ENCODE data around the gene SLC30A7. TPM values are rescaled to one million over a fixed set of nuclear protein-coding genes. Genes with fewer than 3 reads are reported as not detected.

The SLC30A7 gene
- total and polyA plus RNA-seq, 7 donors: 1.0 to 5.7 (median 4.8) TPM

- ATAC-seq: no peak
- H3K4me1 ChIP-seq: no peaks in the 10 kb centered on the region
- H3K9me3 ChIP-seq: no peaks in the 10 kb centered on the region
- intact Hi-C loops (cut with DNase I): no loop called here
- peaks cover 2 to 36% of the 10 kb centered on the region in 2 donors for H3K36me3 ChIP-seq (ENCODE audit: insufficient read depth in 1 of 2, low read depth in 1 of 2)
- no peak for DNase-seq
- no peak for TF ChIP-seq CTCF (IDR thresholded peaks at IDR 0.05)
- H3K27me3 ChIP-seq (ENCODE audit: insufficient read depth in 3 of 3, low read length in 2 of 3): no peaks in the 10 kb centered on the region
- no peak overlapping the region for H3K4me3 ChIP-seq
- 63 to 74% (median 64%) methylated on average over 1 of the region's 1 CpG for WGBS, 3 donors
- H3K27ac ChIP-seq: no peak overlapping the region
Observed at GRCh38 chr1:100968621-100969020, 72.7 kb downstream of the SLC30A7 start.

GRCh38 chr1:100969327-100969726, 73.4 kb downstream of the SLC30A7 start:
- intact Hi-C loops (cut with DNase I): no loop called here
- H3K4me3 ChIP-seq: no peak overlapping the region
- H3K27ac ChIP-seq: no peak overlapping the region
- ATAC-seq (no peak), DNase-seq (no peak)
- H3K9me3 ChIP-seq: no peaks in the 10 kb centered on the region
- H3K27me3 ChIP-seq (ENCODE audit: insufficient read depth in 3 of 3, low read length in 2 of 3): no peaks in the 10 kb centered on the region
- peaks cover 2 to 40% of the 10 kb centered on the region in 2 donors for H3K36me3 ChIP-seq (ENCODE audit: insufficient read depth in 1 of 2, low read depth in 1 of 2)
- 60 to 82% (median 69%) methylated on average over 2 of the region's 2 CpGs for WGBS, 3 donors
- H3K4me1 ChIP-seq: no peaks in the 10 kb centered on the region
- no peak for TF ChIP-seq CTCF (IDR thresholded peaks at IDR 0.05)

GRCh38 chr1:100971021-100971420, 75.1 kb downstream of the SLC30A7 start:
- no peak for TF ChIP-seq CTCF (IDR thresholded peaks at IDR 0.05)
- Histone ChIP-seq H3K27me3 (ENCODE audit: insufficient read depth in 3 of 3, low read length in 2 of 3) (no peaks in the 10 kb centered on the region), H3K36me3 (ENCODE audit: insufficient read depth in 1 of 2, low read depth in 1 of 2) (peaks cover 0 to 43% of the 10 kb centered on the region in 2 donors), H3K27ac (no peak overlapping the region), H3K4me1 (no peaks in the 10 kb centered on the region), H3K4me3 (no peak overlapping the region), H3K9me3 (no peaks in the 10 kb centered on the region)
- WGBS, 3 donors: 93 to 97% (median 94%) methylated on average over 1 of the region's 1 CpG
- ATAC-seq (no peak), DNase-seq (no peak)
- intact Hi-C loops (cut with DNase I): no loop called here

GRCh38 chr1:100972185-100972584, 76.3 kb downstream of the SLC30A7 start:
- no peak overlapping the region for H3K4me3 ChIP-seq
- intact Hi-C loops (cut with DNase I): no loop called here
- ATAC-seq (no peak), DNase-seq (no peak)
- 45 to 50% (median 48%) methylated on average over 1 of the region's 1 CpG for WGBS, 3 donors
- no peak overlapping the region for H3K27ac ChIP-seq
- peaks cover 0 to 41% of the 10 kb centered on the region in 2 donors for H3K36me3 ChIP-seq (ENCODE audit: insufficient read depth in 1 of 2, low read depth in 1 of 2)
- no peak for TF ChIP-seq CTCF (IDR thresholded peaks at IDR 0.05)
- no peaks in the 10 kb centered on the region for H3K4me1 ChIP-seq
- no peaks in the 10 kb centered on the region for H3K9me3 ChIP-seq
- no peaks in the 10 kb centered on the region for H3K27me3 ChIP-seq (ENCODE audit: insufficient read depth in 3 of 3, low read length in 2 of 3)

- DNase-seq (no peak), ATAC-seq (no peak)
- Histone ChIP-seq H3K27me3 (ENCODE audit: insufficient read depth in 3 of 3, low read length in 2 of 3) (no peaks in the 10 kb centered on the region), H3K4me3 (no peak overlapping the region), H3K4me1 (no peaks in the 10 kb centered on the region), H3K36me3 (ENCODE audit: insufficient read depth in 1 of 2, low read depth in 1 of 2) (peaks cover 0 to 52% of the 10 kb centered on the region in 2 donors), H3K9me3 (no peaks in the 10 kb centered on the region), H3K27ac (no peak overlapping the region)
- WGBS, 3 donors: 95 to 97% (median 97%) methylated on average over 1 of the region's 1 CpG
- intact Hi-C loops (cut with DNase I): no loop called here
- no peak for TF ChIP-seq CTCF (IDR thresholded peaks at IDR 0.05)
Observed at GRCh38 chr1:100976936-100977335, 81.0 kb downstream of the SLC30A7 start.
